Measurements from ENCODE around the gene MEX3C.
A peak's percentile ranks its signal among the peaks of the same experiment; 100 is the strongest.

Gene MEX3C

DNA sequence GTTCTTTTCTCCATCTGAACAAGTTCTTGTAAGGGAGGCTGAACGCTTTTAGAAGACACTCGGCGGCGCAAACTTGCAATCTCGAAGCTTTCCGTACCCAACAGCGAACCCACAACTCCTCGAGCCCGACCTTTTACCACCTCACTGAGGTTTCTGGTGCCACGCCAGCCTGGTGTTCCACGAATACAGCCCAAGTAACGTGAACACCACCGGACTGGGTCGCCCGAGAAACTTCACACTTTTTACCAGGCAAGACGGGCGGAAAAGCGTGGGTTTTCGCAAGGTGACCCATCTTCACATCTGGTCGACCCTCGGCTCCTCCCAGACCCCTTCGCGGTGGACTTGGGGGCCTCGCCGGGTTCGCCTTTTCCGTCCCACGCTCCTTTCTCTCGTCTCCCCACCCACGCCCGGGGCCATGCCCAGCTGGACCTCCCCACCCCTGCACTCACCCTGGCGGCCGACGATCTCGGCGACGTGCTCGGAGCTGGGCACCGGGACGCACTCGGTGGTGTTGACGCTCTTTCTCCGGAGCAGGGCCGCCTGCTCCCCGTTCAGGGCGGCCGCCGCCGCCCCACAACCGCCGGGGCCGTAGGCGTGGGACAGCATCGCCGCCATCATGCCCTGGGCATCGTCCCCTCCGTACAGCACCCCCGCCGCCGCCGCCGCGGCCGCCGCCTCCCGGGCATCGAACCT is 1.2 kb downstream of the MEX3C start:
- no peak for TF ChIP-seq ZFX (IDR thresholded peaks at IDR 0.05)
- TF ChIP-seq, protein P1, sequence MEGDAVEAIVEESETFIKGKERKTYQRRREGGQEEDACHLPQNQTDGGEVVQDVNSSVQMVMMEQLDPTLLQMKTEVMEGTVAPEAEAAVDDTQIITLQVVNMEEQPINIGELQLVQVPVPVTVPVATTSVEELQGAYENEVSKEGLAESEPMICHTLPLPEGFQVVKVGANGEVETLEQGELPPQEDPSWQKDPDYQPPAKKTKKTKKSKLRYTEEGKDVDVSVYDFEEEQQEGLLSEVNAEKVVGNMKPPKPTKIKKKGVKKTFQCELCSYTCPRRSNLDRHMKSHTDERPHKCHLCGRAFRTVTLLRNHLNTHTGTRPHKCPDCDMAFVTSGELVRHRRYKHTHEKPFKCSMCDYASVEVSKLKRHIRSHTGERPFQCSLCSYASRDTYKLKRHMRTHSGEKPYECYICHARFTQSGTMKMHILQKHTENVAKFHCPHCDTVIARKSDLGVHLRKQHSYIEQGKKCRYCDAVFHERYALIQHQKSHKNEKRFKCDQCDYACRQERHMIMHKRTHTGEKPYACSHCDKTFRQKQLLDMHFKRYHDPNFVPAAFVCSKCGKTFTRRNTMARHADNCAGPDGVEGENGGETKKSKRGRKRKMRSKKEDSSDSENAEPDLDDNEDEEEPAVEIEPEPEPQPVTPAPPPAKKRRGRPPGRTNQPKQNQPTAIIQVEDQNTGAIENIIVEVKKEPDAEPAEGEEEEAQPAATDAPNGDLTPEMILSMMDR (conservative IDR thresholded peaks at IDR 0.05), result no peak
- H3K27ac ChIP-seq, result peak overlapping the region; percentile 82

DNA sequence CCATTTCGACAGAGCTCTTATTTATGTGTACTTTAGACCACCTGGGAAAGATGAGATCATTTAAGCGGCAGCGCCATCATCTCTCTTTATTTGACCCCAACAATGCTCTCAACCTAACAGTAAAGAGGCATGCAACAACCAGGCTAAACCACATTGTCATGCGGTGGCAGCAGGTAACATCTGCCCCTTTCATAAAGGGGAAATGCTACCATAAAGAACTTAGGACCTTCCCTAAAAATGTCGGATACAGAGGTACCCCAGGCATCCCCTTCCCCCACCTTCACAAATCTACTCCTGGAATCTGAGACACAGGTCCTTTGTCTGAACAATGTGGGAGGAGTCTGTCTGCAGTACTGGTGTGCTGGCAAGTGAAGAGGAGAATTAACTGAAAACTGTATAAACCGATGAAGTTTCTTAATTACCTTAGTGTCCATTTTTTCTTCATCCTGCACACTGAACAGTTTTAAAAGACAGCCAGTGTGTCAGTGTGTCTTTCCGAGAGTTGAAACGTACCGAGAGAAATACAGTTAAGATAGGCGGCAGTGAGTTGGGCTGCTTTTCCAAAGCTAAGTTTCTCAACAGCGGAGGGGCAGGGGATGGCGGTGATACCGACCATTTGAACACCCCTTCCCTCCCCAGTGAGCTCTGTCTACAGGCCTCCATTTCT is 1.9 kb downstream of the MEX3C start:
- TF ChIP-seq, protein P1 (conservative IDR thresholded peaks at IDR 0.05), result no peak
- no peak for TF ChIP-seq ZFX (IDR thresholded peaks at IDR 0.05)
- H3K27ac ChIP-seq, result peak overlapping the region; percentile 82

DNA sequence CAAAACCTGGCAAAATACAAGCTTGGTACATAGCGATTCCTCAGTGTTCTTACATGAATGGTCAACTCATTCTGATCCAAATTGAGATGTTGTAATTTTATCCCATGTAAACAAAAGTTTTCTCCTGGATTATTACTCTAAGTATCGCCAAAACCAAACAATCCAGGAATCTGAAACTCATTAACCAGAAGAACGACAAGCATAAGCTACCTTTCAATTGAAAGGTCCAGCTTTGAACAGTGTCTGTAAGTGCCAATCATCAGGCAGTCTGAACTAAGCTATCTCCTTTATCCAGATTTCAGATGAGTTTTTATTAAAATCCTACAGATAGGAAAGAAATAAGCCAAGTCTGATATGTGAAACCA is 2.4 kb downstream of the MEX3C start:
- H3K27ac ChIP-seq, result peak overlapping the region; percentile 82; the same call in 1 of the 2 replicates
- no peak for TF ChIP-seq ZFX (IDR thresholded peaks at IDR 0.05)
- TF ChIP-seq, protein P1 (conservative IDR thresholded peaks at IDR 0.05), result no peak

DNA sequence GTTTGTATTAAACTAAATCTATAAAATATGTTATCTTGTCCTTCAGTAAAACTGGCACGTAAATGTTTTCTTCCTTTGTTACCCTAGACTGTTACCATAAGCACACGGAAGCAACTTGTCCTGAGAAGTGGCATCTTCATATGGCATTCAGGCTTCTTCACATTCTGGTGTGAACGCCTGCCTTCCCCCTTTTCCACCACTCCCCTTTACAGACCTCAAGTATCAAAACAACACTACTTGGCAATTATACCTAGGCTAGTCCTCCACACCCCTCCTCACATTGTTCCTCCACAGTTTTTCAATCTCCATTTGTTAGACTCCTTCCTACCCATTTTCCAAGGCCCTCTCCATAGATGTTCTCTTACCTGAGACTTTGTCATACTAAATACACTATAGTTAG is 2.9 kb downstream of the MEX3C start:
- no peak overlapping the region for H3K27ac ChIP-seq
- TF ChIP-seq, protein P1 (conservative IDR thresholded peaks at IDR 0.05), result no peak
- TF ChIP-seq ZFX (IDR thresholded peaks at IDR 0.05), result no peak

DNA sequence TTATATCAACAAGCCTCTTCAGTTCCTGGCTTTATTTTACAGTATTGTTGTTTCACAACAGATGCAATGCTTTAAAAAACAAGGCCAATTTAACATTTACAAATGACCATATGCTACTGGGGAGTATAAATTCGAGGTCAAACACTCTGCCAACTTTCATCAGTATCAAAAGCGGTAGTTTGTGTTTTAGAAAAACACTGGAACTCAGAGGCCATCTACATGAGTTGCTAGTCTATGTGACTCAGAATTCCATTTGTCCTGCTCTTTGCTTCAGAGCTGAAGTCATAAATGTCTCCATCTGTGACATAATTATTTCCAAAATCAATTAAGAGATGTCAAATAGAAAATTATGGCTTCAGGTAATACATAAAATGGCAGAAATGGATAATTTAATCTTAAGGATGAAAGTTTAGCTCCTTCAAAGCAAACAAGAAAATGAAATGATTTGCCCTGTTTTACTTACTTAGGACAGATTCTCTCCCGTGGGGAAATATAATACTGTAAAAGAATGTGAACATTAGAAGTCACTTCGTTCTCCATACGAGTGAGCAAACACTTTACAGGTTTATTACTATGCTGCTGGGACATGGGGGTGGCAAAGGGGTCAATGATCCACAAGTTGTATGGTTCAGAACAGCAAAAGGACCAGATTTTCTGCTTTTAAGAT is 3.7 kb downstream of the MEX3C start:
- TF ChIP-seq, protein P1 (conservative IDR thresholded peaks at IDR 0.05), result no peak
- TF ChIP-seq ZFX (IDR thresholded peaks at IDR 0.05), result no peak
- no peak overlapping the region for H3K27ac ChIP-seq

DNA sequence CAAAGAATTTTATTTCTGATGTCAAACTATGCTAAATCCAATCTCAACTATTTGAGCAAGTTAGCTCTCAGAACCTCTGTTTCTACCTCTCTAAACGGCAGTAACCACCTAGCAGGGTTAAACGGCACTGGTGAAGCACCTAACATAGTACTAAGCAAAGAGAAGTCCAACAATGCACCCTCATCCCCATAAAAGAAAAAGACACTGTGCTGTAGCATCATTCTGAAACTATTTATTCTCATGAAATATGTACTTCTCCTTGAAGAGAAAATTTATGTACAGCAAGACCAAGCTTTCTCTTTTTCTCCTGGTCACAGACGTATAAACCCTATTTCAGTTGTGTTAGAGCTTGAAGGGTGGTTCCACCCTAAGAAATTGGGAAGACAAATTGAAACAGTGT is 4.8 kb downstream of the MEX3C start:
- no peak for TF ChIP-seq ZFX (IDR thresholded peaks at IDR 0.05)
- TF ChIP-seq, protein P1 (conservative IDR thresholded peaks at IDR 0.05), result no peak
- no peak overlapping the region for H3K27ac ChIP-seq

DNA sequence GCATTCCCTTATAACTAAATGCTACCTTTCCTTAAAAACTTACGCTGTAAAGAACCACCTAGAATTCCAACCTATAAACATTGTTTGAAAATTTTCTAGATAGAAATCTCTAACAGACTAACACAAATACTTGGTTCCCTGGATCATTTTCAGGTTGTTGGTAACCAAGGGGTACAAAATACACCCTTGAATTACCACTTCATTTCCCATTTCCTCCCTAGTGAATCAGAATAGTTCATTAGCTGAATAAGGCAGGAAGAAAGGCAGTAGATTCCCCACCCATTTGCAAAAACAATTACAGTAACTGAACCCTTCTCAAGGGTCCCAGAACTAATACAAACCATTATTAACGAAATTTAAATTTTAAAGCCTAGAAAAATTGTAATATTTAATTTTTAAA is 5.5 kb downstream of the MEX3C start:
- H3K27ac ChIP-seq, result no peak overlapping the region
- TF ChIP-seq, protein P1 (conservative IDR thresholded peaks at IDR 0.05), result no peak
- TF ChIP-seq ZFX (IDR thresholded peaks at IDR 0.05), result no peak
